Tibial nerve (tissue), 3 donors: ENCODE results near the gene RAD1.

ENCODE experiments used
- CTCF ChIP-seq, 5 experiments: fragments of 200-600 bp in 3 of 5; fragments of 450-650 bp in 2 of 5; sonication (generic) in 3 of 5; IDR thresholded peaks; one replicate each; pipeline ENCODE4 v1.5.1; 2016 to 2019; ENCODE audit warnings: antibody characterized with exemption in 5 of 5, mild to moderate bottlenecking in 3 of 5, moderate library complexity in 2 of 5
- POLR2A ChIP-seq, 2 donors: fragments of 450-650 bp; IDR thresholded peaks; one replicate each; pipeline ENCODE4 v1.6.1; 2017; ENCODE audit warnings: antibody characterized with exemption in 2 of 2, mild to moderate bottlenecking in 2 of 2, moderate library complexity in 2 of 2

GRCh38 chr5:34889394-34889793 is 25.9 kb downstream of the RAD1 start:
- no peak for TF ChIP-seq POLR2A (IDR thresholded peaks at IDR 0.05)
- no peak for TF ChIP-seq CTCF (IDR thresholded peaks at IDR 0.05)
